GM18502 (cell line): ENCODE measurements around the gene IMMP2L.
"Not testable (repeated sequence)": the region's sequence is repeated elsewhere in the genome, so short reads cannot be mapped to it uniquely, and the experiment has no call there.

Experiments
- ATAC-seq: cut with Tn5 transposase; IDR thresholded peaks from one replicate; pipeline ENCODE4 v1.9.1; 2021; ENCODE audit warnings: mild to moderate bottlenecking; ENCODE audit not compliant: unreplicated experiment, poor library complexity

The IMMP2L gene

DNA sequence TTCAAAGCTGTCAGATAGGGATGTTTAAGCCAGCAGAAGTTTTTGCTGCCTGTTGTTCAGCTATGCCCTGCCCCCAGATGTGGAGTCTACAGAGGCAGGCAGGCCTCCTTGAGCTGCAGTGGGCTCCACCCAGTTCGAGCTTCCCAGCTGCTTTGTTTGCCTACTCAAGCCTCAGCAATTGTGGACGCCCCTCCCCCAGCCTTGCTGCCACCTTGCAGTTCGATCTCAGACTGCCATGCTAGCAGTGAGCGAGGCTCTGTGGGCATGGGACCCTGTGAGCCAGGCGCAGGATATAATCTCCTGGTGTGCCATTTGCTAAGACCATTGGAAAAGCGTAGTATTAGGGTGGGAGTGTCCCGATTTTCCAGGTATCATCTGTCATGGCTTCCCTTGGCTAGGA is 901.7 kb downstream of the IMMP2L start:
- ATAC-seq: not testable (repeated sequence)

- ATAC-seq: no peak
Measured at GRCh38 chr7:110650328-110650727, 912.0 kb downstream of the IMMP2L start.

GRCh38 chr7:110647266-110647665 is 915.0 kb downstream of the IMMP2L start:
- no peak for ATAC-seq

- ATAC-seq: no peak
Measured at GRCh38 chr7:110646804-110647203, 915.5 kb downstream of the IMMP2L start.

- ATAC-seq: no peak
Measured at GRCh38 chr7:110645616-110646015, 916.7 kb downstream of the IMMP2L start.

DNA sequence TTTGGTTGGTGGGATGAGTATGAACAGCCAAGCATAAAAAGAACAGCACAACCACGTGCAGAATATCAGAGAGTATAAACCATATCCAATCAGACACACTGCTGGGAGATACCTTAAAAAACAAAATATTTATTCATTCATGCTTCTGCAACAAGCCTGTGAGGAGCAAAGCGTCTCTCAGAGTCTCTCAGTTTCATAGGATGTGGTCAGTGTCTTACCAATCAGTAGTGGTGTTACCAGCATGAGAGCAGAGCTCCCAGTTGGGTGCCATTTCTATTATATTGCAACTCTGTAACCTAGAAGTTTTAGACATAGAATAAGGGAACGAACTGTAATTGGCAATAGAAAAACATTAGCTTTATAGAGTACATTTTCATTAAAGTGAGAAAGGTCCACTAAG is 917.2 kb downstream of the IMMP2L start:
- ATAC-seq: no peak

GRCh38 chr7:110637252-110637651 is 925.0 kb downstream of the IMMP2L start:
- ATAC-seq: no peak

GRCh38 chr7:110633313-110633712 is 929.0 kb downstream of the IMMP2L start:
- no peak for ATAC-seq

DNA sequence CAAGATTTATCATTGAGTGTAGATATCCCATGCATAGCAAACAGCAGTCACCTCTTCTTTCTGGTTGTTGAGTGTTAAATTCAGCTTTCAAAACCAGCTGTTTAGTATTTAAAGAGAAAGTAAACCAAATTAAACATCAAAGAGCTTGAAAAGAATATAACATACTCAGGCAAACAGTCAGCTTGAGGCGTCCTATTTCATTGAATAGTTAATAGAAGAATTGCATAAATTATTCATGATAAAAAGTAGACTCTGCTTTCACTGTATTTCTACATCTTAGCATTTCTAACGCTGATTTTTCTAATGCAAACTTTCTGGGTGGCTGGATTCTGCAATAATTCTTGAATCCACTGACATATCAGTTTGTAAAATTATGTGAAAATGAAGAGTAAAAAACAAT is 935.9 kb downstream of the IMMP2L start:
- ATAC-seq: no peak

DNA sequence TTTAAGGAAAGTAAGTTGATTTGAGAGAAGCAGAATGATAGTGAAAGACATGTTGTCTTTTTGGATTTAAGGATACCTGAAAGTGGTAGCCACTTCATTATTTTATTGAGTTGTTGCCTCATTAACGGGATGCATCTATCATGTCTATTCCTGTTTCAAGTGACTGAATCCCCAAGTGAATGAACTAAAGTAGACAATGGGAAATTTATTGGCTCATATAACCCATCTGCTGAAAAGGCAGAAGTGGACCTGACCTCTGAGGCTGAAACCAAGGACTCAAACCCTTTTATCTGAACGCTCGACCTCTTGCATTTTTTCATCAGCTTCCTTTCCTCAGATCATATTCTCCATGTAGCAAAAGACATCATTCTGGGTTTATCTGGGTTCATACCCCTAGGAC is 937.0 kb downstream of the IMMP2L start:
- ATAC-seq: no peak

DNA sequence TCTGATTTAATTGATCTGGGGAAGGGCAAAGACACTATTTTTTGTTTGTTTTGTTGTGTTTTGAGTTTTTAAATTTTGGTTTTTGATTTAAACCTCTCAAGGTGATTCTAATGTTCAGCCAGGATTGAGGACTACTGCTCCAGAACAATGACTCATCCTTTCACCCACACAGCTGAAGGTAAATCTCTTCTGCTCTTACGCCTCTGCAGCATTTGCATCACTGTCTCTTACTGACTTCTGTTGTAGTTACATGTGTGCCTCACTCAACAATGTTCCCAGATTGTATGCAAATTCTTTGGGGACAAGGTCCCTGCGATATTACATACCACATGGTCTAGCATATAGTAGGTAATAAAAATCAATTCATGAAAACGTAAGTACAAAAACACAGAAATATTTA is 938.9 kb downstream of the IMMP2L start:
- ATAC-seq: no peak

DNA sequence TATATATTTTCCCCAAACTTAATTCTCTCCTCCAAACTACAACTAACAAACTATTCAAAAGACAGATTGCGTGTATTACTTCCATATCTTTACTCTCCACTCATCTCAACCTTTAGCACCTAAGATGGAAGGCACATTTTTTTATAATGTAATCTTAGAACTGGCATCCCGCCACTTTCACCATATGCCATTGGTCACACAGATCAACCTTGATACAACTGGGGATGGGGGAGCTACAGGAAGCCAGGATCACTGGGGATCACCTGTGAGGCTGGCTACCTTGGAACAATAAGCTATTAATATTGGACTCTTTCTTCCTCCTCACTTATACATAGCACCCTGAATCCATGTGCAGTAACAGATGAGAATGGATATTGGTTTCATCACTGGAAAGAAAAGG is 941.0 kb downstream of the IMMP2L start:
- ATAC-seq: no peak

- ATAC-seq: no peak
Measured at GRCh38 chr7:110620110-110620735, 942.1 kb downstream of the IMMP2L start.
